OCI-LY1 (cell line): ENCODE measurements around the gene C4B.
"Not testable (repeated sequence)": the region's sequence is repeated elsewhere in the genome, so short reads cannot be mapped to it uniquely, and the experiment has no call there.

Experiments used
- H2AFZ ChIP-seq: fragments of 200-600 bp; sonication (generic), shearing (Covaris generic); 2 replicates; pipeline ENCODE4 v1.6.0; 2014; ENCODE audit warnings: antibody characterized with exemption, mild to moderate bottlenecking, low read length
- H3F3A ChIP-seq: fragments of 200-600 bp; sonication (generic), shearing (Covaris generic); 2 replicates; pipeline ENCODE4 v1.6.0; 2014; ENCODE audit warnings: mild to moderate bottlenecking, antibody characterized with exemption, low read length, moderate library complexity; ENCODE audit not compliant: insufficient read depth
- H3K27ac ChIP-seq: fragments of 200-600 bp; sonication (generic); 2 replicates; pipeline ENCODE4 v1.5.1; 2014; ENCODE audit warnings: low read length, mixed run types, mild to moderate bottlenecking, low read depth; ENCODE audit not compliant: poor library complexity, severe bottlenecking
- H3K27me3 ChIP-seq: fragments of 200-600 bp; sonication (generic); 2 replicates; pipeline ENCODE4 v1.6.0; 2014; ENCODE audit warnings: antibody characterized with exemption, mild to moderate bottlenecking, low read length, moderate library complexity; ENCODE audit not compliant: insufficient read depth
- H3K36me3 ChIP-seq: fragments of 200-600 bp; sonication (generic); 2 replicates; pipeline ENCODE4 v1.6.1; 2014; ENCODE audit warnings: mild to moderate bottlenecking, antibody characterized with exemption, low read length, moderate library complexity, mixed read lengths; ENCODE audit not compliant: insufficient read depth
- H3K4me1 ChIP-seq: fragments of 200-600 bp; sonication (generic); 2 replicates; pipeline ENCODE4 v1.5.1; 2014; ENCODE audit warnings: mild to moderate bottlenecking, low read length, moderate library complexity; ENCODE audit not compliant: insufficient read depth, severe bottlenecking
- H3K4me2 ChIP-seq: fragments of 200-600 bp; sonication (generic), shearing (Covaris generic); 2 replicates; pipeline ENCODE4 v1.6.1; 2014; ENCODE audit warnings: low read length
- H3K4me3 ChIP-seq: fragments of 200-600 bp; sonication (generic); 2 replicates; pipeline ENCODE4 v1.5.1; 2014; ENCODE audit warnings: low read length, low read depth, mild to moderate bottlenecking, mixed read lengths; ENCODE audit not compliant: poor library complexity, severe bottlenecking
- H3K79me2 ChIP-seq: fragments of 200-600 bp; shearing (Covaris generic); 2 replicates; pipeline ENCODE4 v1.6.1; 2016; ENCODE audit warnings: mixed run types, low read length, mixed read lengths; ENCODE audit not compliant: insufficient read depth
- H3K9ac ChIP-seq: fragments of 200-600 bp; sonication (generic), shearing (Covaris generic); 2 replicates; pipeline ENCODE4 v1.6.1; 2014; ENCODE audit warnings: mild to moderate bottlenecking, low read length, mixed read lengths
- H3K9me2 ChIP-seq: fragments of 200-600 bp; sonication (generic), shearing (Covaris generic); 2 replicates; pipeline ENCODE4 v1.6.1; 2014; ENCODE audit warnings: low read depth, mild to moderate bottlenecking, low read length, mixed read lengths
- H3K9me3 ChIP-seq: fragments of 200-600 bp; shearing (Covaris generic); 2 replicates; pipeline ENCODE4 v1.6.1; 2014; ENCODE audit warnings: low read length, mixed read lengths
- H4K20me1 ChIP-seq: fragments of 200-600 bp; sonication (generic), shearing (Covaris generic); 2 replicates; pipeline ENCODE4 v1.6.0; 2016; ENCODE audit warnings: mild to moderate bottlenecking, low read length; ENCODE audit not compliant: insufficient read depth
- EZH2 ChIP-seq: fragments of 200-600 bp; sonication (generic), shearing (Covaris generic); IDR thresholded peaks from 2 replicates; pipeline ENCODE4 v1.8.0; 2017; ENCODE audit warnings: borderline replicate concordance, mixed run types, mild to moderate bottlenecking, antibody characterized with exemption, low read length, moderate library complexity, mixed read lengths
- TF ChIP-seq, protein P1 (sequence below): fragments of 200-600 bp; sonication (generic), shearing (Covaris generic); IDR thresholded peaks from 2 replicates; pipeline ENCODE4 v1.5.1; 2017; ENCODE audit warnings: mild to moderate bottlenecking, antibody characterized with exemption, low read length, moderate library complexity, mixed read lengths

C4B gene

DNA sequence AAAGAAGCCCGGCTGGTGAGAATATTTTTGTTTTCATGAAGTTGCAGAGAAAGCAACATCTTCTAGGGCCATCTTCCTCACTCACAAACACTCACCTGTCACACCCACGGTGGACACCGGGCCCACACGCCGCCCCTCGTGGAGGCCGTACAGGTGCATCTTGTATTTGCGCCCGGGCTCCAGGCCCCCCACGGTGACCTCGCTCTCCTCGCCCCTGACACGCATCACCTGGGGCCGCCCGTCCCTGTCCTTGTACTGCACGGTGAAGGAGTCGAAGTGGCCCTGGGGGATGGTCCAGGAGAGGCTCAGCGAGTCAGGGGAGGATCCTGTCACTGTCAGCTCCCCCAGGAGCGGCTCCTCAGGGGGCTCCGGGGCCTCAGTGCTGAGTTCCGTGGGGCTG, 41.2 kb downstream of the C4B start:
- H3K4me3 ChIP-seq, H3K79me2 ChIP-seq, H3K36me3 ChIP-seq, H4K20me1 ChIP-seq, H3K27me3 ChIP-seq, H3K4me1 ChIP-seq, H3K9ac ChIP-seq, H3K4me2 ChIP-seq, H2AFZ ChIP-seq, H3K27ac ChIP-seq, H3F3A ChIP-seq, H3K9me2 ChIP-seq, H3K9me3 ChIP-seq: not testable (repeated sequence)

DNA sequence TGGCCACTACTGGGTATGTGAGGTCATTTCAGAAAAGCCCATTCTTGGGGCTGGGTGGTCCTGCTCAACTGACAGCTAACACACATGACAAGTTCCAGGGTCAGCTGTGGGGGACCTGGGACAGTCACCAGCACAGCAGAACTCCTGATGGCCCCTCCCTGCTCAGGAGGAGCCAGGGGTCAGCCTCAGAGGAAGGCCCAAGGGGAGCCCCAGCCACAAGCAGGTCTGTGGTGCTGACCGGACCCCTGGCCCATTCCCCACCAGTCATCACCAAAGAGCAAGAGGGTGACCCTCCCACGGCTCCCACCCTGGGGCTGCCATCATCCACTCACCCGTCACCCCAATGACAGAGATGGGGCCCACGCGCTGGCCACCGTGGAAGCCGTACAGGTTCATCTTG, 41.7 kb downstream of the C4B start:
- no peaks in the 10 kb centered on the region for H3F3A ChIP-seq

DNA sequence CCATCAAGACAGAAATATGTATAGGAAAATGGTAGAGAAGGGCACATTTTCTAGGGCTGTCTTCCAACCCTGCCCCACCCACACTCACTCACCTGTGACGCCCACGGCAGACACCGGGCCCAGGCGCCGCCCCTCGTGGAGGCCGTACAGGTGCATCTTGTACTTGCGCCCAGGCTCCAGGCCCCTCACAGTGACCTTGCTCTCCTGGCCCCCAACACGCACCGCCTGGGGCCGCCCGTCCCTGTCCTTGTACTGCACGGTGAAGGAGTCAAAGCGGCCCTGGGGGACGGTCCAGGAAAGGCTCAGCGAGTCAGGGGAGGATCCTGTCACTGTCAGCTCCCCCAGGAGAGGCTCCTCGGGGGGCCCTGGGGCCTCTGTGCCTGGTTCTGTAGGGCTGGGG, 43.4 kb downstream of the C4B start:
- no peak overlapping the region for H3K27ac ChIP-seq
- H3K27me3 ChIP-seq = no peaks in the 10 kb centered on the region
- no peaks in the 10 kb centered on the region for H3K4me1 ChIP-seq
- no peaks in the 10 kb centered on the region for H3K36me3 ChIP-seq
- no peaks in the 10 kb centered on the region for H3F3A ChIP-seq
- H3K79me2 ChIP-seq = no peaks in the 10 kb centered on the region
- no peaks in the 10 kb centered on the region for H3K9me2 ChIP-seq
- no peak overlapping the region for H3K4me3 ChIP-seq
- H4K20me1 ChIP-seq = no peaks in the 10 kb centered on the region
- H2AFZ ChIP-seq = no peak overlapping the region
- H3K9me3 ChIP-seq = no peaks in the 10 kb centered on the region
- no peak overlapping the region for H3K9ac ChIP-seq
- no peak overlapping the region for H3K4me2 ChIP-seq
- TF ChIP-seq, protein P1, sequence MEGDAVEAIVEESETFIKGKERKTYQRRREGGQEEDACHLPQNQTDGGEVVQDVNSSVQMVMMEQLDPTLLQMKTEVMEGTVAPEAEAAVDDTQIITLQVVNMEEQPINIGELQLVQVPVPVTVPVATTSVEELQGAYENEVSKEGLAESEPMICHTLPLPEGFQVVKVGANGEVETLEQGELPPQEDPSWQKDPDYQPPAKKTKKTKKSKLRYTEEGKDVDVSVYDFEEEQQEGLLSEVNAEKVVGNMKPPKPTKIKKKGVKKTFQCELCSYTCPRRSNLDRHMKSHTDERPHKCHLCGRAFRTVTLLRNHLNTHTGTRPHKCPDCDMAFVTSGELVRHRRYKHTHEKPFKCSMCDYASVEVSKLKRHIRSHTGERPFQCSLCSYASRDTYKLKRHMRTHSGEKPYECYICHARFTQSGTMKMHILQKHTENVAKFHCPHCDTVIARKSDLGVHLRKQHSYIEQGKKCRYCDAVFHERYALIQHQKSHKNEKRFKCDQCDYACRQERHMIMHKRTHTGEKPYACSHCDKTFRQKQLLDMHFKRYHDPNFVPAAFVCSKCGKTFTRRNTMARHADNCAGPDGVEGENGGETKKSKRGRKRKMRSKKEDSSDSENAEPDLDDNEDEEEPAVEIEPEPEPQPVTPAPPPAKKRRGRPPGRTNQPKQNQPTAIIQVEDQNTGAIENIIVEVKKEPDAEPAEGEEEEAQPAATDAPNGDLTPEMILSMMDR = no peak
- TF ChIP-seq EZH2 = no peak

More for the DNA sequence above, 41.7 kb downstream of the C4B start:
- H3K9me3 ChIP-seq = no peaks in the 10 kb centered on the region
- TF ChIP-seq, protein P1 = no peak
- no peak for TF ChIP-seq EZH2
- no peaks in the 10 kb centered on the region for H4K20me1 ChIP-seq
- H2AFZ ChIP-seq = no peak overlapping the region
- no peaks in the 10 kb centered on the region; the same call in 1 of the 2 replicates for H3K27me3 ChIP-seq
- H3K4me2 ChIP-seq = no peak overlapping the region
- H3K36me3 ChIP-seq = no peaks in the 10 kb centered on the region
- H3K4me3 ChIP-seq = no peak overlapping the region
- no peaks in the 10 kb centered on the region for H3K79me2 ChIP-seq
- H3K9ac ChIP-seq = no peak overlapping the region
- H3K9me2 ChIP-seq = no peaks in the 10 kb centered on the region
- no peak overlapping the region for H3K27ac ChIP-seq
- no peaks in the 10 kb centered on the region for H3K4me1 ChIP-seq

DNA sequence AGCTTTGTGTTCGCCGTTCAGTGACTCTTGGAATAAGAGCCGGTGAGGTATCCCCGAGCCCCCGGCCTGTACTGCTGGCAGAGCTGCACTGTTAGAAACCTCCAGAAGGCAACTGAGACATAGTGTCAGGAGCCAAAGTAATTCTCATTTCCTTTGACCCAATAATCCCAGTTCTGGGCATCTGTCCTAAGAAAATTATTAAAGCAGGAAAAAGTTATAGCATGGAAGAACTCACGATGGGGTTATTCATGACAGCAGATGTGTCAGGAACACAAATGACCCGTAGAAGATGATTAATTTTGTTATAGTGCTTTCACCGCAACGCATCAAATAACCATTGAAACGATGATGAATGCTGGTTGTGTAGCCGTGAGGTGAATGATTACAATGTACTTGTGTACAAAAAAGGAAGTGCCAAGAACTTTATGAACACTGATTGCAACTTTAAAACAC, 43.9 kb downstream of the C4B start:
- no peak overlapping the region for H3K27ac ChIP-seq
- H3K36me3 ChIP-seq = no peaks in the 10 kb centered on the region
- no peak overlapping the region for H3K4me2 ChIP-seq
- no peaks in the 10 kb centered on the region for H3K27me3 ChIP-seq
- no peak overlapping the region for H3K4me3 ChIP-seq
- H3K9me3 ChIP-seq = no peaks in the 10 kb centered on the region
- H3F3A ChIP-seq = no peaks in the 10 kb centered on the region
- H2AFZ ChIP-seq = no peak overlapping the region
- no peaks in the 10 kb centered on the region for H3K79me2 ChIP-seq
- no peaks in the 10 kb centered on the region for H3K4me1 ChIP-seq
- no peaks in the 10 kb centered on the region for H3K9me2 ChIP-seq
- H4K20me1 ChIP-seq = no peaks in the 10 kb centered on the region
- H3K9ac ChIP-seq = no peak overlapping the region
- TF ChIP-seq, protein P1 = no peak
- TF ChIP-seq EZH2 = no peak
